ENCODE results near the gene NELL1.

DNA sequence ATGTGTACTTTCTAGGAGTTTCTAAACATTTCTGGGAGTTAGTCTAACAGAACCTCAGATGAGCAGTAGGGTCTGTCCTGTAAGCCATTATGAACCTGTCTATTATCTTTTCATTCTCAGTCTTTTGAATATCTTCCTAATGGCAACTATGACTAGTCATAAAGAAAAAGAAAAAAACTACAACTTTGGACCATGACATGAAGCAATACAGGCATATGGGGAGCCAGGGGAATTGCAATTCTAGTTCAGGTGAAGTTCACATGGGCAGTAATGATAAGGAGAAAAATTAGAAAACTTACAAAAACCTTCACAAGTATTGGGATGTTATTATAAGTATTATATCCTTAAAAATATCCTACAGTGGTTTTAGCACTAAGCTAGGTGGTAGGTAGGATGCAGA is 874.5 kb downstream of the NELL1 start:
- TF ChIP-seq, protein P1, sequence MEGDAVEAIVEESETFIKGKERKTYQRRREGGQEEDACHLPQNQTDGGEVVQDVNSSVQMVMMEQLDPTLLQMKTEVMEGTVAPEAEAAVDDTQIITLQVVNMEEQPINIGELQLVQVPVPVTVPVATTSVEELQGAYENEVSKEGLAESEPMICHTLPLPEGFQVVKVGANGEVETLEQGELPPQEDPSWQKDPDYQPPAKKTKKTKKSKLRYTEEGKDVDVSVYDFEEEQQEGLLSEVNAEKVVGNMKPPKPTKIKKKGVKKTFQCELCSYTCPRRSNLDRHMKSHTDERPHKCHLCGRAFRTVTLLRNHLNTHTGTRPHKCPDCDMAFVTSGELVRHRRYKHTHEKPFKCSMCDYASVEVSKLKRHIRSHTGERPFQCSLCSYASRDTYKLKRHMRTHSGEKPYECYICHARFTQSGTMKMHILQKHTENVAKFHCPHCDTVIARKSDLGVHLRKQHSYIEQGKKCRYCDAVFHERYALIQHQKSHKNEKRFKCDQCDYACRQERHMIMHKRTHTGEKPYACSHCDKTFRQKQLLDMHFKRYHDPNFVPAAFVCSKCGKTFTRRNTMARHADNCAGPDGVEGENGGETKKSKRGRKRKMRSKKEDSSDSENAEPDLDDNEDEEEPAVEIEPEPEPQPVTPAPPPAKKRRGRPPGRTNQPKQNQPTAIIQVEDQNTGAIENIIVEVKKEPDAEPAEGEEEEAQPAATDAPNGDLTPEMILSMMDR (IDR thresholded peaks at IDR 0.05): no peak
- TF ChIP-seq POLR2AphosphoS5 (IDR thresholded peaks at IDR 0.05): no peak

Data from transverse colon (tissue), 4 donors.